Esophagus mucosa (tissue), 1 donor: ENCODE data around the gene CTAGE4. TPM values are rescaled to one million over a fixed set of nuclear protein-coding genes. Genes with fewer than 3 reads are reported as not detected.
"Not testable (repeated sequence)": the region's sequence is repeated elsewhere in the genome, so short reads cannot be mapped to it uniquely, and the experiment has no call there.

Experiments
- ATAC-seq: fragments of 200-7000 bp; cut with Tn5 transposase; one replicate; pipeline ENCODE4 v1.9.1; 2020
- total RNA-seq: library from RNA; stranded (reverse); gene quantifications from one replicate; pipeline ENCODE4 v1.2.4, GENCODE V29; 2023
- donor health status: DM: yes; HTN: yes; CAD: no.

Gene CTAGE4, protein sequence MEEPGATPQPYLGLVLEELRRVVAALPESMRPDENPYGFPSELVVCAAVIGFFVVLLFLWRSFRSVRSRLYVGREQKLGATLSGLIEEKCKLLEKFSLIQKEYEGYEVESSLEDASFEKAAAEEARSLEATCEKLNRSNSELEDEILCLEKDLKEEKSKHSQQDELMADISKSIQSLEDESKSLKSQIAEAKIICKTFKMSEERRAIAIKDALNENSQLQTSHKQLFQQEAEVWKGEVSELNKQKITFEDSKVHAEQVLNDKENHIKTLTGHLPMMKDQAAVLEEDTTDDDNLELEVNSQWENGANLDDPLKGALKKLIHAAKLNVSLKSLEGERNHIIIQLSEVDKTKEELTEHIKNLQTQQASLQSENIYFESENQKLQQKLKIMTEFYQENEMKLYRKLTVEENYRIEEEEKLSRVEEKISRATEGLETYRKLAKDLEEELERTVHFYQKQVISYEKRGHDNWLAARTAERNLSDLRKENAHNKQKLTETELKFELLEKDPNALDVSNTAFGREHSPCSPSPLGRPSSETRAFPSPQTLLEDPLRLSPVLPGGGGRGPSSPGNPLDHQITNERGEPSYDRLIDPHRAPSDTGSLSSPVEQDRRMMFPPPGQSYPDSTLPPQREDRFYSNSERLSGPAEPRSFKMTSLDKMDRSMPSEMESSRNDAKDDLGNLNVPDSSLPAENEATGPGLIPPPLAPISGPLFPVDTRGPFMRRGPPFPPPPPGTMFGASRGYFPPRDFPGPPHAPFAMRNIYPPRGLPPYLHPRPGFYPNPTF
- 3.1 TPM for total RNA-seq

DNA sequence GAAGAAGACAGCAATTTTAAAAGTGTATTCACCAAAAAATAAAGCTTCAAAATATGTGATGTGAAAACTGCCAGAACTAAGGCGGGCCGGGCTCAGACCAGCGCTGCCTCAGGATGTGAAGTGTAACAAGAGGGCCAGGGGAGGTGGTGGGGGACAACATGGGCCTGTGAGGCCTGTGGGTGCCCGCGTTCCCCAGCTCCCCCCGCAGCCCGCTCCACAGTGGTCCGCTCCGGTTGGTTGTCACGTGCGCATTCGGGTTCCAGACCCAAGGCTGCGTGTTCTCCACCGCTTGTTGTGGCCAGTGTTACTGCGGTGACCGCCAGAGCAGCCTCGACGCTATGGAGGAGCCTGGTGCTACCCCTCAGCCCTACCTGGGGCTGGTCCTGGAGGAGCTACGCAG, at the start of gene CTAGE4:
TSS of gene CTAGE4 (plus strand) at position 301 of the 400 bp plus-strand sequence. CDS start at position 339, 38 bp downstream.
- not testable (repeated sequence) for ATAC-seq

DNA sequence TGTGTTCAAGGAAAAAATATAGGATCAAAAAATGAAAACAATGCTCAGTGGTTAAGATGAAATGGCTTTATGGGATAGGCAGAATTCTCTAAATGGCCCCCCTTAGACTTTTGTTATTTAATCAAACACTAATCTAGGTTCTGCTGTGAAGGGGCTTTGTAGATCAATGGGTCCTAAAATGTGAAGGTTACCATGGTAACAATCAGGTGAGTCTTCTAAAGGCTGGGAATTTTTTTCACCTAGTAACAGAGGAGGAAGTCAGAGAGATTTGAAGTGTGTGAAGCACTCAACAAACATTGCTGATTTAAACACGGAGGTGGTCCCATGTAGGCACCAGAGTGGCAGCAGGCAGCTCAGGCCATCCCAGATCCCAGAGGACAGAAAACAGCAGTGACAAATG, 49.1 kb upstream of the CTAGE4 start:
- no peak for ATAC-seq

DNA sequence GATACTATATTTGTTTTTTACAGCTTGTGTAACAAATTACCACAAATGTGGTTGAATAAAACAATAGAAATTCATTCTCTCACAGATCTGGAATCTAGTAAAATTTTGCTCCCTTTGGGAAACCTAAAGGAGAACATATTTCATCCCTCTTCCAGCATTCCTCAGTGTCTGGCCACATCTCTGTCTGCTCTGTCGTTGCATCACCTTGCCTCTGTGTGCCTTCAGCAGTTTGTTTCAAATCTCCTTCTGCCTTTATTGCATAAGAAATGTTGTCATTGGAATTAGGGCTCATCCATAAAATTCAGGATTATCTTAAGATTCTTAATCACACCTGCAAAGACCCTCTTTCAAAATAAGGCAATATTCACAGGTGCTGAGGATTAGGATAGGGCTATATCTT, 45.8 kb upstream of the CTAGE4 start:
- ATAC-seq: no peak

DNA sequence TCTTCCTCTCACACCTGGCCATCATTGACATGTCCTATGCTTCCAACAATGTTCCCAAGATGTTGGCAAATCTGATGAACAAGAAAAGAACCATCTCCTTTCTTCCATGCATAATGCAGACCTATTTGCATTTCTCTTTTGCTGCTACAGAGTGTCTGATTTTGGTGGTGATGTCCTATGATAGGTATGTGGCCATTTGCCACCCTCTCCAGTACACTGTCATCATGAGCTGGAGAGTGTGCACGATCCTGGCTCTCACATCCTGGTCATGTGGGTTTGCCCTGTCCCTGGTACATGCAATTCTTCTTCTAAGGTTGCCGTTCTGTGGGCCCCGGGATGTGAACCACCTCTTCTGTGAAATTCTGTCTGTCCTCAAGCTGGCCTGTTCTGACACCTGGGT, 41.1 kb upstream of the CTAGE4 start:
- ATAC-seq: no peak

DNA sequence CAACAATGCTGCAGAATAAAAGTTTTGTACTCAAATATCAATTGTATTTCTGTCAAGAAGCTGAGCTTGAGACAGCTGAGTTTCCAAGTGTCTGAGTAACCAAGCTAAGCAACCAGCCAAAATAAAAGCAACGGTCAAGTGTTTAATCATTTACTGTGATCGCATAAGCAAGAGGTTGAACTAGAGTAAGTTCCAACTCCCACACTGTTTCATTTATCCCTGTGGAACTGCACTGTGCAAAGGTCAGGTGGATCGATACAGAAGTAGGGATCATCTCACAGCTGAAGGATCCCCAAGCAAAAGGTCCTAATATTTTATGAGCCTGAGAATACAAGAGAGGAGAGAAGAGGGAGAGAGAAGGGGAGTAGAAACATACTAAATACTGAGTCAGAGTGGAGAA, 38.8 kb upstream of the CTAGE4 start:
- no peak for ATAC-seq

DNA sequence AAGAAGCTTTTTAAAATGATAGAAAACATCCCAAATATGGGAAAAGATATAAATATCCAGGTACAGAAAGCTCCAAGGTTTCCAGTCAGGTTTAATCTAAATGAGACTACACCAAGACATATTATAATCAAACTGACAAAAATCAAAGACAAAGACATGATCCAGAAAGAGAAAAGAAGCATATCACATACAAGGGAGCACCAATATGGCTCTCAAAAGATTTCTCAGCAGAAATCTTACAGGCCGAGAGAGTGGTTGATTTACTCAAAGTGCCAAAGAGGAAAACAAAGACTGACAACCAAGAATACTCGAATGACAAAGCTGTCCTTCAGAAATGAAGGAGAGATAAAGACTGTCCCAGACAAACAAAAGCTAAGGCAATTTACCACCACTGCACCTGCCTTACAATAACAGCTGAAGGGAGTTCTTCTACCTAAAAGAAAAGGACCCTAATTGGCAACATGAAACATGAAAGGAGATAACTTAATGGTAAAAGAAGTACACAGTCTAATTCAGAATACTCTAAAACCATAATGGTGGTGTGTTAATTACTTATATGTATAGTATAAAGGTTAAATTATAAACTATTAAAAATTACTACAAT, 34.9 kb upstream of the CTAGE4 start:
- ATAC-seq: no peak

DNA sequence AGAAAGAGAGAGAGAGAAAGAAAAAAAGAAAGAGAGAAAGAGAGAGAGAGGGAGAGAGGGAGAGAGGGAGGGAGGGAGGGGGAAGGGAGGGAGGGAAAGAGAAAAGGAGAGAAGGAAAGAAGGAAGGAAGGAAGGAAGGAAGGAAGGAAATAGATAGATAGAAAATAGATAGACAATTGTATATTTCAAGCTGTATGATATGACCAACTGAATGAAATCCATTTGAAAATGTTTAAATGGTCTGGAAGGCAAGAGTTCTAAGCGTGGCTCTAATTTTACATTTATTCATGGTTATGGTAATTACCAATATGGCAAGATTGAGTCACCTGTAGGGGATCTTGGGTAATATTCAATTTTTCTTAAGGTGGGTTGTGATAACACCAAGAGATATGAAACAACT, 24.4 kb upstream of the CTAGE4 start:
- no peak for ATAC-seq

DNA sequence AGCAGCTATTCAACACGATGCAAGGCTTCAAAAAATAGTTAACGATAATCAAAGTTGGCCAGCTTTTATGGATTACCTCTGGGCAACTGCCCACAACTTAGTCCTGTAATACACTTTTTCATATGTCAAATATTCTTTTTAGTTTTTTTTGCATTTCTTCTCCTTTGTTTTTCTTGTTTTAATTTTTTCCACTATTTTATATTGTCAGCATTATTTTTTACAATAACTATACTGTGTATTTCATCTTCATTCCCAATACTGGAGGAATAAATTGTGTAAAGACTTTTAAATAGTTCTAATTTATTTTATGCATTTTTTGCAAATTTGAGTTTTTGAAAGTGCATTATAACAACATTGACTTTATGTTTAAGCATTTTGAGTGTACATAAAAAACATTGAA, 18.5 kb upstream of the CTAGE4 start:
- no peak for ATAC-seq

DNA sequence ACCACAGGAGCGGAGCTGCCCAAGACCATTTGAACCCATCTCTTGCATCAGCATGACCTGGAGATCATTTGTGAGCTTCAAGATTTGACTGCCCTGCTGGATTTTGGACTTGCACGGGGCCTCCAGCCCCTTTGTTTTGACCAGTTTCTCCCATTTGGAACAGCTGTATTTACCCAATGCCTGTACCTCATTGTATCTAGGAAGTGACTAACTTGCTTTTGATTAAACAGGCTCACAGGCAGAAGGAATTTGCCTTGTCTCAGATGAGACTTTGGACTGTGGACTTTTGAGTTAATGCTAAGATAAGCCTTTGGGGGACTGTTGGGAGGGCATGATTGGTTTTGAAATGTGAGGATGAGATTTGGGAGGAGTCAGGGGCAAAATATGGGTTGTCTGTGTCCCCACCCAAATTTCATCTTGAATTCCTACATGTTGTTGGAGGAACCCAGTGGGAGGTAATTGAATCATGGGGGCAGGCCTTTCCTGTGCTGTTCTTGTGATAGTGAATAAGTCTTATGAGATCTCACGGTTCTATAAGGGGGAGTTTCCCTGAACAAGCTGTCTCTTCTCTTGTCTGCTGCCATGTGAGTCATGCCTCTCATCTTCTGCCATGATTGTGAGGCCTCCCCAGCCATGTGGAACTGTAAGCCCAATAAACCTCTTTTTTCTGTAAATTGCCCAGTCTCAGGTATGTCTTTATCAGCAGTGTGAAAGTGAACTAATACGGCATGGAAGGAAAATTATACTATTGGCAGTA, 11.5 kb upstream of the CTAGE4 start:
- ATAC-seq: not testable (repeated sequence)

DNA sequence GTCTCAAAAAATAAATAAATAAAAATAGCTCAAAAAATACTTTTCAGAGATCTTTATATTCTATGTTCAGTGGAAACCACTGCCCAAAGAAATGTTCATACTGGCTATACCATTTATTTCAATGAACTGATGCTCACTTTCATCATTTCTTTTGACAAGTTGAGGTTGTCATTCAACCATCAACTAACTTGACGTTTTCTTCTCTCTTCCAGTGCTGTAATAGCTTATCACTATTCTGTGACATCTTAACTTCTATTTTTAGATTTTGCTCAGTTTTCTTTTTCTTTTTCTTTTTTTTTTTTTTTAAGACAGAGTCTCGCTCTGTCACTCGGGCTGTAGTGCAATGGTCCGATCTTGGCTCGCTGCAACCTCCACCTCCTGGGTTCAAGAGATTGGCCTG, 8.7 kb upstream of the CTAGE4 start:
- ATAC-seq: no peak

DNA sequence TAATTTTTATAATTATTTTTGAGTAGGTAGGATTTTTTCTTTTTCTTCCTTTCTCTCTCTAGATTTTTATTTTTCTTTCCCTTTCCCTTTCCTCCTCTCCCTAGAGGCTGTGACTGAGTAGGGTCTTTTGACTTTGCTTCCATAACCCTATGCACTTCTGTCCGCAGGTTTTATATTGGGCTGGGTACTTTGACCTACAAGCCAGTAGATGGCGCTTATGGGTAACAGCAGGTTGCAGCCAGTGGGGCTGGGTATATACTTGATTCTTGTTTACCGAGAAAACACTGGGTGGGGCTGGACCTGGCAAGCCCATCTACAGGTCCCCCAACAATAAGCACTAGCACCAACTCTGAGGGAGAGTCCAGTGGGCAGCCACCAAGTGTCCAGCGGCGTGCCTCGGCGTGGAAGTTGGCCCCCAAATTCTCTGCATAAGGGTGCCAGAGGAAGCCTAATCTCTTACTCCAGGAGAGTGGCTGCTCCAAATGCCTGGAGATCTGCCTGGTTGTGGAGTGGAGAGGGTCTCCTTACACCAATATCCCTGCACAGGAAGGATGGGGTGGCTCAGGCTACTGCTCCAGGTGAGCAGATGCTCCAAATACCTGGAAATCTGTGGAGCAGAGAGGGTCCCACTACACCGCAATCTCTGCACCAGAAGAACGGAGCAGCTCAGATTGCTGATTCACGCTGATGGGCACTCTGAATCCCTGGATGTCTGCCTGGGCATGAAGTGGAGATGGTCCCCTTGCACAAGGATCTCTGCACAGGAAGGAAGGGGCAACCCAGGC, 4.7 kb upstream of the CTAGE4 start:
- peak; percentile 72 for ATAC-seq

DNA sequence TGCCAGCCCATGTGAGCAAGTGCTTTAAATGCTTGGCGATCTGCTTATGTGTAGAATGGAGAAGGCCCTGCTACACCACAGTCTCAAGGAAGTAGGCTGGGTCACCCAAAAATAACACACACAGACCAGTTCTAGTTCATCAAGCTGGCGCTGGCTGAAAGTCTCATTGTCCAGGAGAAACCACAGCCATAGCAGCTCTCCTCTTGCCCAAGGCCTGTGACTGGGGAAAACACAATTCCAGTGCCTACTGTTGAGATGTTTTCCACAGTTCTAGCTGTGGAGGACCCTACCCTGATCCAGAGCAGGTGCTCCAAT, 4.1 kb upstream of the CTAGE4 start:
- ATAC-seq: not testable (repeated sequence)

DNA sequence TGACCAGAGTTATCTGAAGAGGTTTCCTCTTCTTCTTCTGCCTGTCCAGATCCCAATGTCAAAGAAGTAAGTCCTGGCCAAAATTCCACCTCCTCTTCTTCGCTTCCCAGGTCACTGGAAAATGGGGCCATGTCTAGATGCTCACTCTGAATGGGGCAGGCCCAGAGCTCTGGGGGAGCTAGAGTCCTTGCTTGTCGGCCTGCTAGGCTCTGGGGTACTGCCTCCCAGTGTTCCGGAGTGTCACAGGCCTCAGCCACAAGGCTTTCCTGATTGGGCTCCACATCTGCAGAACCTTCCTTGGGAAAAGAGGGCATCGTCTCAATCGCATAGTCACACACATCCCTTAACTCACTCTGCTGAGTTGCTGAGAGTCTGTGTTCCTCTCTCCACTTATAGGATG, 4.6 kb downstream of the CTAGE4 start:
- ATAC-seq: not testable (repeated sequence)

DNA sequence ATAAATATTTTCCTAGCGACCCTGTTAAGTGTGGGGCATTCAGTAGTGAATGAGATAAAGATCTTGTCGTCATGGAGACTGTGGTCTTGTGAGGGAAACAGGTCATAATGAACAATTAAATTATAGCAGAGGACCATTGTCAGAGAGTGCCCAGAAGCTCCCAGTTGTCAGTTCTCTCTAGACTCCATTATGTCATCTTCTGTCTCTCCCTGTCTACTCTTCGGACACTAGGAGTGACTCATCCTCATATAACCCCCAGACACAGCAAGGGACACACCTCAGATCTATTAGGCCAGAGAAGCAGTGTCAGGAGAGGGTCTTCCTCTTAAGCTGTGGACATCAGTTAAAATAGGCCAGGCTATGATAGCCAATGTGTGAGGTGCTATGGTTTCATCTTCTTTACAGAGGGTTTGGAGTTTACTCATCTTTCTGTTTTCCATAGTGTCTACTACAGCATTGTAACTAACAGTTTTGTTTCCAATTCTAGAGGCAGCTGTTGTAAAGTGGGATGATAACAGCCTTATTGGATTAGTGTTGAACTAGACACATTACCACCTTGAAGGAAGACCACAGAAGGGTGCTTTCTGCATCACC, 5.4 kb downstream of the CTAGE4 start:
- not testable (repeated sequence) for ATAC-seq

DNA sequence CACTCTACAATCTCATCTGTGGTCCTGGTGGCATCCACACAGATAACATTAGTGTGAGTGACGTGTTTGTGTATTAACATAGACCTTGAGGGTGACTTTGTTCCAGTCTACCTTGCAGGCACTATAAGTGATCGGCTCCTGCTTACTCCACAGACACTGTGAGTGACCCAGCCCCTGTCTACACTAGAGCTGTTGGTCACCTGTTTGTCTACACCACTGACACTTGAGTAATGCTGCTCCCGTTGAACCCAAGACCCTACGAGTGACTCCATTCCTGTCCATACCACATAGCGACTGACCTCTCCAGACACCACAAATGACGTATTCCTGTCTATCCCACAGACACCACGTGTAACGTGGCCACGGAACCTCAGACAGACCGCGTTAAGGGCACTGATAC, 10.5 kb downstream of the CTAGE4 start:
- not testable (repeated sequence) for ATAC-seq

DNA sequence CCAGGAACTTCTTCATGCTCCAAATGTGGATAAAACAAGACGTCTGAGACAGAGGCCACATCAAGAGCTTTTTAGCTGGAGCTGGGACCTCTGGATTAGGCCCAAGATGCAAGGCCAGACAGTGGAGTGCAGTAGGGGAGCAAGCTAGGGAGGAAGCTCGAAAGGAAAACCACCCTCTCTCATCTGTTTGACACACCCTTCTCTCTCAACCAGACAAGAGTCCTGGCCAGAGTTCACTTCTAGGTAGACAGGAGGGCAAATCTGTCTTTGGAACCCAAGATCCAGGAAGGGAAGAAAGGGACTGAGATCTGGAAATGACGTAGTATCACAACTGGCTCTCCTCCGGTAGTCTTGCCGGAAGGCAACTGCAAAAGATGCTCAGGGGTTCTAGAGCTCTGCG, 11.2 kb downstream of the CTAGE4 start:
- ATAC-seq: peak; percentile 27

DNA sequence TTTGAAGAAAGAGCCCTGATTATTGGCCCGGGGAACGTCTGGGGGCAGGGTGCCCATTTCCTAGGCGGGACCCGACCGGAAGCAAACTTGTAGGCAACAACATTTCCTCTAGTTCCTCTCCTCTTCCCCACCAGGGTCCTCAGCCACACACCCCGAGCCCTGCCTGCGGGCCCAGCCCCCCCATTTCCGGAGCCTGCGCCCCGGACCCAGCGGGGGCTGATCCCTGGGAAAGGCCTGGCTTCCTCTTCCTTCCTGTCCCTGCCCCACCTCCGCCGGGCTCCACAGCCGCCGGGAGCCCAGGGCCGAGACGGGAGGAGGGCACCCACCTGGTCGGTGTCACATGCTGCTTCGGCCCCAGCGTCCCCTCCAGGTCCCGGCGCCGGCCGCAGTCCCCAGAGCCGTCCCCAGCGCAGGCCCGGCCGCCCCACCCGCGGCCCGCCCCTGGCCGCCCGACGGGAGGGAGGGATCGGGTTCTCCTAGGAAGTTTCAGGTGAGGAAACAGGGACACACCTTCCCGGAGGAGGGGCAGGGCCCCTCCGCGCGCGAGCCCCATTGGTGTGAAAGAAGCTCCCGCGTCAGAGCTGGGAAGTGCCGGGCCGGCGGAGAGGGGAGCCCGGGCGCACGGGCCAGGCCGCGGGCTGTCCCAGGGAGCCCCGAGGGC, 12.1 kb downstream of the CTAGE4 start, which contains the start of gene ARHGEF35:
TSS of gene ARHGEF35 (minus strand) at position 622 of the 661 bp plus-strand sequence. CDS start 7,450 bp downstream, outside the sequence.
- ATAC-seq: peak; percentile 97

DNA sequence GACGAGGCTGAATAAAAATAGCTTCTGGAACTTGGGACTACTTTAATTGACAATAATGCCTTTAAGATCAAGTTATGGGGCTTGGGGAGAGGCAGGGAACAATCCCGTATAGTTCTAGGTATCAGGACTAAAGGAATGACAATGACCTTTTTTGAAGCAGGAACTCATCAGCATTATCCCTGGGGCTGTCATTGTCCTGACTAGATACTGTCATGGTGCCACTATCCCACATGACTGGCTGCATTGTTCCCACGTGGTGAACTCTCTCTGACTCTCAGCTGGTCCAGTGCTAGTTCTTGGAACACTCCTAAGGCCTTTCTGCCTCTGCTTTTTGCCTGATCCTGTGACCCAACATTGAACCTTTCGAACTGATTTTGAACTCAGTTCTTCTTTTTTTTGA, 15.7 kb downstream of the CTAGE4 start:
- ATAC-seq: not testable (repeated sequence)

DNA sequence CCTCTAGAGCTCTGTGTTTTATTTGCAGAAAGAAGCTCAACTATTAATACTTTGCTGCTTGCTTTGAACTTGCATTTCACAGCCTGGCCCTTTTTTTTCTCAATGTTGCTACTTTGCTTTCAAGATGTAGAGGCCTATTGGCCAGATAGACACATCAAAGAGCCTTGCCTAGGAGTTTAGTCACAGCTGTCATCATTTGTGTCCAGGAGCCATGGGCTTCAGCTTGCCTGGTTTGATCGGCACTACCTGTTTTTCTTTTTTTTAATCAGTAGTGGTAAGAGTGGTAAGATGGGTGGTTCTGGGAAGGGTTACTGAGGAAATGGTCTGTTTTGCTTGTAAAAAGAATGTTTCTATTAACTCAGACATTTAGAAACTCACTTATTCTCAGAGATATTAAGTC, 18.7 kb downstream of the CTAGE4 start:
- ATAC-seq: not testable (repeated sequence)

DNA sequence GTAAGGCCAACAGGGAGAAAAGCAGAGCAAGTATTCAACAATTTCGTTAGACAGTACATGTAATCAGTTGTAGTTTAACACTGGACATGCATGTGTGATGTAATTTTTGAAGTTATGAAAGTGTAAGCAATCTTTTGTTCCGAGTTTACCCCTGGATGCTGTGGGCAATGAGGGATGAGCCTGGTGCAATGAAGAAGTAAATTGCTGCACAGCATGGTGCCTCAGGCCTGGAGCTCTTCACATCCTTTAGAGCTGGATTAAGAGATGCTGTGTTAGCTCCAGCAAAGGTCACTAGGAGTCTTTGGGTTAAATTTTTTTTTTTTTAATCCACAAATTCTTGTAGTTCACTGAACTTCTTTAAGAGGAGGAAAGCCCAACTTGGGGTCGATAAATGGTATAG, 19.8 kb downstream of the CTAGE4 start:
- ATAC-seq: not testable (repeated sequence)

DNA sequence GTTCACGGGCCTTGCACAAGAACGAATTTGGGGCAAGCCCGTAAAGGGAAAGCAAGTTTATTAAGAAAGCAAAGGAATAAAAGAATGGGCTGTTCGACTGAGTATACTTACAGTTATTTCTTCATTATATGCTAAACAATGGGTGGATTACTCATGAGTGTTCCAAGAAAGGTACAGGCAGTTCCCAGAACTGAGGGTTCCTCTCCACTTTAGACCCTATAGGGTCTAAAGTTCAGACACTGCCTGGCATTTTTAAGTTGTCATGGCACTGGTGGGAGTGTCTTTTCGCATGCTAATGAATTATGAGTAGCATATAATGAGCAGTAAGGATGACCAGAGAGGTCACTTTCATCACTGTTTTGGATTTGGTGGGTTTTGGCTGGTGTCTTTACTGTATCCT, 22.0 kb downstream of the CTAGE4 start:
- ATAC-seq: peak; percentile 89
